Endothelial cell of umbilical vein (primary cell): ENCODE data around the gene ITGA2B. TPM values are rescaled to one million over a fixed set of nuclear protein-coding genes. Genes with fewer than 3 reads are reported as not detected.
A peak's percentile ranks its signal among the peaks of the same experiment; 100 is the strongest.

Experiments
- BruUV-seq: library from RNA; stranded (reverse); fragments of 400-500 nt; replicated peaks from 2 replicates; lab custom pipeline; 2021; lab: Mats Ljungman, UMichigan
- CTCF ChIA-PET: fragments of 300-600, 350-600 bp; sonication (Branson Sonifier 250); formaldehyde crosslinking; loops from one replicate; lab custom pipeline; 2021; ENCODE audit warnings: antibody characterized with exemption, inconsistent platforms; lab: Charles Lee
- POLR2A ChIA-PET: fragments of 300-600, 350-600 bp; sonication (Branson Sonifier 250); formaldehyde crosslinking; loops from one replicate; lab custom pipeline; 2021; ENCODE audit warnings: antibody characterized with exemption, inconsistent platforms; lab: Charles Lee
- DNase-seq: peaks from one replicate; pipeline ENCODE4 v3.0.0-alpha.2; 2011; ENCODE audit warnings: low read depth, low spot score
- FAIRE-seq: peaks from 2 replicates; lab custom pipeline; 2011; peaks lifted over from hg19 to GRCh38; lab: Jason Lieb, UNC
- H2AFZ ChIP-seq: 2 replicates; pipeline ENCODE4 v1.6.0; 2012; ENCODE audit warnings: low read depth, low read length, control low read depth, inconsistent platforms
- H3K27ac ChIP-seq: 2 replicates; pipeline ENCODE4 v1.5.1; 2011; ENCODE audit warnings: low read depth, mild to moderate bottlenecking, control low read depth, low read length, moderate library complexity; ENCODE audit not compliant: insufficient read depth
- H3K27me3 ChIP-seq, 2 experiments: 2 replicates each; pipeline versions ENCODE4 v1.6.0 to v1.6.1; 2011; ENCODE audit warnings: low read length in 2 of 2, mixed read lengths in 1 of 2; ENCODE audit not compliant: control insufficient read depth in 2 of 2, insufficient read depth in 2 of 2
- H3K36me3 ChIP-seq, 2 experiments: 2 replicates in 1 of 2; 3 replicates in 1 of 2; pipeline ENCODE4 v1.5.1; 2011; ENCODE audit warnings: low read length in 2 of 2, mild to moderate bottlenecking in 1 of 2, moderate library complexity in 1 of 2; ENCODE audit not compliant: control insufficient read depth in 2 of 2, insufficient read depth in 2 of 2; ENCODE audit errors: extremely low read depth in 1 of 2
- H3K4me1 ChIP-seq: 3 replicates; pipeline ENCODE4 v1.5.1; 2011; ENCODE audit warnings: mild to moderate bottlenecking, low read length; ENCODE audit not compliant: control insufficient read depth, insufficient read depth; ENCODE audit errors: extremely low read depth
- H3K4me2 ChIP-seq: 2 replicates; pipeline ENCODE4 v1.6.1; 2011; ENCODE audit warnings: low read length, control low read depth, mixed read lengths; ENCODE audit not compliant: insufficient read depth
- H3K4me3 ChIP-seq, 3 experiments: fragments of 200-600 bp in 1 of 3; sonication (generic), shearing (Covaris generic) in 1 of 3; replicated peaks in 1 of 3; 2 replicates each; pipeline ENCODE4 v1.5.1; 2011 to 2016; ENCODE audit warnings: control low read depth in 3 of 3, low read length in 3 of 3, mild to moderate bottlenecking in 2 of 3, inconsistent platforms in 1 of 3, low read depth in 1 of 3, moderate library complexity in 1 of 3; ENCODE audit not compliant: insufficient read depth in 1 of 3
- H3K79me2 ChIP-seq: 2 replicates; pipeline ENCODE4 v1.6.0; 2012; ENCODE audit warnings: low read length, inconsistent platforms; ENCODE audit not compliant: control insufficient read depth, insufficient read depth
- H3K9ac ChIP-seq: replicated peaks from 2 replicates; pipeline ENCODE3; 2011; ENCODE audit warnings: low read length, control low read depth; ENCODE audit not compliant: insufficient read depth; ENCODE audit errors: extremely low read depth
- H3K9me1 ChIP-seq: replicated peaks from 3 replicates; pipeline ENCODE4 v1.6.0; 2011; ENCODE audit warnings: mild to moderate bottlenecking, low read length; ENCODE audit not compliant: control insufficient read depth, insufficient read depth; ENCODE audit errors: extremely low read depth
- H3K9me3 ChIP-seq: replicated peaks from 2 replicates; pipeline ENCODE4 v1.5.1; 2012; ENCODE audit warnings: low read length, inconsistent platforms; ENCODE audit not compliant: control insufficient read depth, insufficient read depth
- H4K20me1 ChIP-seq: replicated peaks from 2 replicates; pipeline ENCODE3; 2011; ENCODE audit warnings: mild to moderate bottlenecking, low read length; ENCODE audit not compliant: control insufficient read depth, insufficient read depth; ENCODE audit errors: extremely low read depth
- EZH2 ChIP-seq: IDR thresholded peaks from 2 replicates; pipeline ENCODE4 v1.6.1; 2012; ENCODE audit warnings: borderline replicate concordance, low read depth, mild to moderate bottlenecking, moderate library complexity, low read length, inconsistent platforms; ENCODE audit not compliant: severe bottlenecking
- FOS ChIP-seq: IDR thresholded peaks from 2 replicates; pipeline ENCODE4 v1.6.1; 2011; ENCODE audit warnings: mild to moderate bottlenecking, low read length, moderate library complexity, borderline replicate concordance; ENCODE audit not compliant: insufficient read depth
- MYC ChIP-seq: IDR thresholded peaks from one replicate; pipeline ENCODE4 v1.6.1; 2011; ENCODE audit warnings: mild to moderate bottlenecking, low read depth, low read length
- dilution Hi-C: fragments of 300-500 bp; cut with MboI; formaldehyde crosslinking; loops from one replicate; pipeline ENCODE4 v1.15.0; 2019; ENCODE audit warnings: low sequenced_read_pairs; ENCODE audit not compliant: extremely low pct_ligation_motif_present
- intact Hi-C: fragments of 100-400 bp; cut with micrococcal nuclease; formaldehyde crosslinking; loops from one replicate; pipeline ENCODE4 v1.10.0; 2022
- polyA plus RNA-seq, 4 experiments: library from polyadenylated mRNA; depleted of rRNA in 3 of 4; stranded (reverse) in 3 of 4; unstranded in 1 of 4; fragments of >200 nt; gene quantifications; 2 replicates each; pipeline versions ENCODE4 v1.2.1 to v1.2.3, GENCODE V29; 2011 to 2012; ENCODE audit warnings: missing spikeins in 1 of 4
- total RNA-seq: library from RNA; stranded (reverse); gene quantifications from 2 replicates; pipeline ENCODE4 v1.2.3, GENCODE V29; 2021
- TF ChIP-seq, protein P1 (sequence below): IDR thresholded peaks from 2 replicates; pipeline ENCODE4 v1.6.1; 2011; ENCODE audit not compliant: insufficient read depth, insufficient read length
- TF ChIP-seq, protein P2 (sequence below), 2 donors: IDR thresholded peaks; 1 replicate in 1 of 2; 2 replicates in 1 of 2; pipeline ENCODE4 v1.5.1; 2011; ENCODE audit warnings: low read length in 2 of 2, mild to moderate bottlenecking in 2 of 2, moderate library complexity in 2 of 2, control low read depth in 1 of 2, inconsistent platforms in 1 of 2, low read depth in 1 of 2; ENCODE audit not compliant: insufficient read depth in 1 of 2; ENCODE audit errors: extremely low read depth in 1 of 2

ITGA2B gene
- total and polyA plus RNA-seq, 2 donors (not counting 3 experiments of a cell fraction or from before 2014, with no cell fraction given) = 0.26 to 0.82 TPM

GRCh38 chr17:44323359-44324091 lies 65.9 kb downstream of the ITGA2B start:
- Histone ChIP-seq H3K4me2 (peak overlapping the region; percentile 49), H3K9me3 (no peaks in the 10 kb centered on the region), H3K27ac (no peak overlapping the region), H2AFZ (no peak overlapping the region), H3K79me2 (peaks cover 7% of the 10 kb centered on the region), H3K36me3 (peaks cover 3 to 26% of the 10 kb centered on the region in 2 experiments), H4K20me1 (no peaks in the 10 kb centered on the region), H3K9me1 (no peaks in the 10 kb centered on the region), H3K27me3 (no peaks in the 10 kb centered on the region), H3K4me1 (peaks cover 9% of the 10 kb centered on the region), H3K4me3 (peak overlapping the region; percentile 13 to 79 (median 52)), H3K9ac (peak overlapping the region; percentile 74)
- POLR2A ChIA-PET = interaction anchor here (0.6 kb wide), 1 partner anchor 15 kb away, joined by 6 read pairs; the partner anchor contains the start of gene RUNDC3A
- DNase-seq = no peak
- FAIRE-seq = peak; percentile 24
- no TSS peak for BruUV-seq
- TF ChIP-seq, protein P1, sequence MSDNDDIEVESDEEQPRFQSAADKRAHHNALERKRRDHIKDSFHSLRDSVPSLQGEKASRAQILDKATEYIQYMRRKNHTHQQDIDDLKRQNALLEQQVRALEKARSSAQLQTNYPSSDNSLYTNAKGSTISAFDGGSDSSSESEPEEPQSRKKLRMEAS = no peak
- TF ChIP-seq MYC (no peak), FOS (no peak), EZH2 (no peak)
- TF ChIP-seq, protein P2, sequence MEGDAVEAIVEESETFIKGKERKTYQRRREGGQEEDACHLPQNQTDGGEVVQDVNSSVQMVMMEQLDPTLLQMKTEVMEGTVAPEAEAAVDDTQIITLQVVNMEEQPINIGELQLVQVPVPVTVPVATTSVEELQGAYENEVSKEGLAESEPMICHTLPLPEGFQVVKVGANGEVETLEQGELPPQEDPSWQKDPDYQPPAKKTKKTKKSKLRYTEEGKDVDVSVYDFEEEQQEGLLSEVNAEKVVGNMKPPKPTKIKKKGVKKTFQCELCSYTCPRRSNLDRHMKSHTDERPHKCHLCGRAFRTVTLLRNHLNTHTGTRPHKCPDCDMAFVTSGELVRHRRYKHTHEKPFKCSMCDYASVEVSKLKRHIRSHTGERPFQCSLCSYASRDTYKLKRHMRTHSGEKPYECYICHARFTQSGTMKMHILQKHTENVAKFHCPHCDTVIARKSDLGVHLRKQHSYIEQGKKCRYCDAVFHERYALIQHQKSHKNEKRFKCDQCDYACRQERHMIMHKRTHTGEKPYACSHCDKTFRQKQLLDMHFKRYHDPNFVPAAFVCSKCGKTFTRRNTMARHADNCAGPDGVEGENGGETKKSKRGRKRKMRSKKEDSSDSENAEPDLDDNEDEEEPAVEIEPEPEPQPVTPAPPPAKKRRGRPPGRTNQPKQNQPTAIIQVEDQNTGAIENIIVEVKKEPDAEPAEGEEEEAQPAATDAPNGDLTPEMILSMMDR (IDR thresholded peaks at IDR 0.05; ENCODE audit: extremely low read depth in 1 of 2, insufficient read depth in 1 of 2, low read depth in 1 of 2, low read length in 2 of 2) = no peak
- dilution Hi-C loops = no loop called here
- CTCF ChIA-PET = interaction anchor here (3.1 to 4.9 kb wide), 2 partner anchors 104 to 113 kb away, joined by 33 to 68 read pairs; partner anchors contain the start of gene UBTF
- intact Hi-C loops = loop anchor here (1.0 to 2.0 kb wide), 4 partner anchors 45 to 113 kb away; no protein-coding TSS in a partner anchor
